SW480 (cell line): ENCODE measurements around the gene NEDD4.
"Not testable (repeated sequence)": the region's sequence is repeated elsewhere in the genome, so short reads cannot be mapped to it uniquely, and the experiment has no call there.

Source experiments
- DNase-seq: peaks from one replicate; pipeline ENCODE4 v3.0.0-alpha.2; 2016; ENCODE audit warnings: low spot score

The NEDD4 gene

GRCh38 chr15:55891196-55891595 is 102.2 kb downstream of the NEDD4 start:
- DNase-seq, result no peak

- DNase-seq, result no peak
These were observed 109.2 kb downstream of the NEDD4 start for GRCh38 chr15:55884223-55884622.

- no peak for DNase-seq
These were observed 114.2 kb downstream of the NEDD4 start for GRCh38 chr15:55879181-55879580.

- no peak for DNase-seq
These were observed 120.2 kb downstream of the NEDD4 start for GRCh38 chr15:55873024-55873720.

- no peak for DNase-seq
These were observed 120.9 kb downstream of the NEDD4 start for GRCh38 chr15:55872471-55872870.

GRCh38 chr15:55869660-55870059 is 123.8 kb downstream of the NEDD4 start:
- DNase-seq, result no peak

GRCh38 chr15:55868707-55869106 is 124.7 kb downstream of the NEDD4 start:
- no peak for DNase-seq

GRCh38 chr15:55868291-55868690 is 125.1 kb downstream of the NEDD4 start:
- not testable (repeated sequence) for DNase-seq

GRCh38 chr15:55863911-55864310 is 129.5 kb downstream of the NEDD4 start:
- DNase-seq, result no peak

- DNase-seq, result no peak
These were observed 132.3 kb downstream of the NEDD4 start for GRCh38 chr15:55861115-55861514.

GRCh38 chr15:55860468-55860867 is 132.9 kb downstream of the NEDD4 start:
- DNase-seq, result no peak

- no peak for DNase-seq
These were observed 133.7 kb downstream of the NEDD4 start for GRCh38 chr15:55859681-55860080.

- DNase-seq, result no peak
These were observed 134.8 kb downstream of the NEDD4 start for GRCh38 chr15:55858661-55859060.

GRCh38 chr15:55856506-55857164 is 136.8 kb downstream of the NEDD4 start:
- DNase-seq, result no peak

- DNase-seq, result no peak
These were observed 140.3 kb downstream of the NEDD4 start for GRCh38 chr15:55853134-55853533.

GRCh38 chr15:55846116-55846707 is 147.2 kb downstream of the NEDD4 start:
- peak; percentile 52 for DNase-seq

- DNase-seq, result not testable (repeated sequence)
These were observed 150.5 kb downstream of the NEDD4 start for GRCh38 chr15:55842897-55843296.

GRCh38 chr15:55835866-55836265 is 157.5 kb downstream of the NEDD4 start:
- DNase-seq, result no peak

GRCh38 chr15:55834331-55834730 is 159.1 kb downstream of the NEDD4 start:
- DNase-seq, result no peak

GRCh38 chr15:55829826-55830225 is 163.6 kb downstream of the NEDD4 start:
- DNase-seq, result no peak

- no peak for DNase-seq
These were observed 165.5 kb downstream of the NEDD4 start for GRCh38 chr15:55827955-55828354.

GRCh38 chr15:55827204-55827603 is 166.2 kb downstream of the NEDD4 start:
- no peak for DNase-seq

- DNase-seq, result no peak
These were observed 168.4 kb downstream of the NEDD4 start for GRCh38 chr15:55824857-55825613.
